PC-3 (cell line): ENCODE measurements around the gene KNCN. TPM values are rescaled to one million over a fixed set of nuclear protein-coding genes. Genes with fewer than 3 reads are reported as not detected.
A peak's percentile ranks its signal among the peaks of the same experiment; 100 is the strongest.

ENCODE experiments used
- ATAC-seq: fragments of 200-7000 bp; cut with Tn5 transposase; 2 replicates; pipeline ENCODE4 v1.9.1; 2020; ENCODE audit warnings: mild to moderate bottlenecking, moderate library complexity
- BruUV-seq: library from RNA; stranded (reverse); fragments of 400-500 nt; replicated peaks from 2 replicates; lab custom pipeline; 2021; lab: Mats Ljungman, UMichigan
- CTCF ChIA-PET: fragments of 300-600 bp; sonication (Branson Sonifier 250); formaldehyde crosslinking; loops from one replicate; lab custom pipeline; 2022; ENCODE audit warnings: antibody characterized with exemption; lab: Charles Lee
- POLR2A ChIA-PET: fragments of 300-600 bp; sonication (Branson Sonifier 250); formaldehyde crosslinking; loops from one replicate; lab custom pipeline; 2022; ENCODE audit warnings: antibody characterized with exemption; ENCODE audit not compliant: unreplicated experiment; lab: Charles Lee
- DNase-seq: peaks from one replicate; pipeline ENCODE4 v3.0.0-alpha.2; 2015
- H2AFZ ChIP-seq: fragments of 300-600 bp; sonication (generic); 2 replicates; pipeline ENCODE4 v1.6.0; 2016; ENCODE audit warnings: antibody characterized with exemption, low read length
- H3F3A ChIP-seq: fragments of 300-600 bp; sonication (generic); one replicate; pipeline ENCODE4 v1.6.0; 2017; ENCODE audit warnings: antibody characterized with exemption, low read length, control low read depth, mild to moderate bottlenecking; ENCODE audit not compliant: unreplicated experiment
- H3K27ac ChIP-seq: fragments of 300-600 bp; sonication (generic); 2 replicates; pipeline ENCODE4 v1.5.1; 2016; ENCODE audit warnings: mild to moderate bottlenecking, low read length
- H3K27me3 ChIP-seq: fragments of 300-600 bp; sonication (generic); 2 replicates; pipeline ENCODE4 v1.6.1; 2016; ENCODE audit warnings: low read length, mixed read lengths
- H3K36me3 ChIP-seq: fragments of 300-600 bp; sonication (generic); 2 replicates; pipeline ENCODE4 v1.6.1; 2016; ENCODE audit warnings: low read depth, mixed run types, low read length, mixed read lengths
- H3K4me1 ChIP-seq: fragments of 300-600 bp; sonication (generic); 2 replicates; pipeline ENCODE4 v1.5.1; 2016; ENCODE audit warnings: low read length; ENCODE audit not compliant: insufficient read depth
- H3K4me2 ChIP-seq: fragments of 300-600 bp; sonication (generic); 2 replicates; pipeline ENCODE4 v1.6.0; 2016; ENCODE audit warnings: low read length
- H3K4me3 ChIP-seq: fragments of 300-600 bp; sonication (generic); 2 replicates; pipeline ENCODE4 v1.5.1; 2016; ENCODE audit warnings: mild to moderate bottlenecking, low read length, mixed read lengths
- H3K79me2 ChIP-seq: fragments of 300-600 bp; sonication (generic); 2 replicates; pipeline ENCODE4 v1.6.1; 2017; ENCODE audit warnings: low read length, mixed read lengths
- H3K9ac ChIP-seq: fragments of 300-600 bp; sonication (generic); 2 replicates; pipeline ENCODE4 v1.6.0; 2016; ENCODE audit warnings: mild to moderate bottlenecking, low read length
- H3K9me2 ChIP-seq: fragments of 300-600 bp; sonication (generic); replicated peaks from 2 replicates; pipeline ENCODE4 v1.6.1; 2016; ENCODE audit warnings: mixed run types, low read length, mixed read lengths
- H3K9me3 ChIP-seq: fragments of 300-600 bp; sonication (generic); 2 replicates; pipeline ENCODE4 v1.6.1; 2016; ENCODE audit warnings: low read length, mixed read lengths
- H4K20me1 ChIP-seq: fragments of 300-600 bp; sonication (generic); 2 replicates; pipeline ENCODE4 v1.6.1; 2016; ENCODE audit warnings: low read length, mixed read lengths
- EZH2 ChIP-seq: fragments of 300-600 bp; sonication (generic); IDR thresholded peaks from one replicate; pipeline ENCODE4 v1.6.1; 2017; ENCODE audit warnings: antibody characterized with exemption, mild to moderate bottlenecking, low read length; ENCODE audit not compliant: unreplicated experiment
- EZH2phosphoT487 ChIP-seq: fragments of 300-600 bp; sonication (generic); IDR thresholded peaks from 2 replicates; pipeline ENCODE4 v1.6.1; 2018; ENCODE audit warnings: mild to moderate bottlenecking, antibody characterized with exemption, low read length, borderline replicate concordance
- intact Hi-C: fragments of 100-400 bp; cut with micrococcal nuclease; formaldehyde crosslinking; loops from 2 replicates; pipeline ENCODE4 v1.9.0; 2023
- total RNA-seq: library from RNA; depleted of rRNA; stranded (reverse); fragments of >200 nt; gene quantifications from 2 replicates; pipeline ENCODE4 v1.2.3, GENCODE V29; 2014
- TF ChIP-seq, protein P1 (sequence below): fragments of 300-600 bp; sonication (generic); conservative IDR thresholded peaks from 2 replicates; pipeline ENCODE4 v1.5.1; 2017; ENCODE audit warnings: antibody characterized with exemption, low read depth, mild to moderate bottlenecking, low read length

KNCN gene
- total RNA-seq, 1 experiment from 2014 or later, result not detected

DNA sequence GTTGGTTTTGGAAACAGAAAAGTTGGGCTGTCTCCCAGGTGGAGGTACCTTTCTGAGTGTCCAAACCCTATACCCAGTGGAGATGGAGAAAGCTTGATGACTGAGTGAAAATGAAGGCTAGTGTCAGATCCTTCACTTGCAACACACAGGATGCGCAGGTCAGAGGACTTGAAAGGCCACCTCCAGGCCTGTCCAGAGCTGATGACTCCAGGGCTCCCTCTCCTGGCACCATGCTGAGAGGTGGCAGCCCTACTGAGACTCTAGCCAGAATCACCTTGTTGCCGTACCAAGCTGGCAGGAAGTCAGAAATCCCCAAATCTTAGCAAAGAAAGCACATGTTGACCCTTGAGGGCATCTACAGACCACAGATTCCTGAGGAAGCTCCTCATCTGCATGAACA lies 16.4 kb downstream of the KNCN start:
- Histone ChIP-seq H3K36me3 (no peaks in the 10 kb centered on the region), H4K20me1 (no peaks in the 10 kb centered on the region), H2AFZ (0 out of 2 replicates have a peak overlapping the region, but pooled peaks have one; percentile 35), H3K79me2 (no peaks in the 10 kb centered on the region), H3F3A (no peaks in the 10 kb centered on the region), H3K27ac (no peak overlapping the region), H3K4me2 (no peak overlapping the region), H3K27me3 (no peaks in the 10 kb centered on the region), H3K4me1 (peaks cover 11% of the 10 kb centered on the region; the same call in 1 of the 2 replicates), H3K9ac (no peak overlapping the region), H3K9me3 (no peaks in the 10 kb centered on the region), H3K9me2 (no peaks in the 10 kb centered on the region), H3K4me3 (no peak overlapping the region)
- TF ChIP-seq EZH2phosphoT487, result no peak
- TF ChIP-seq, protein P1, sequence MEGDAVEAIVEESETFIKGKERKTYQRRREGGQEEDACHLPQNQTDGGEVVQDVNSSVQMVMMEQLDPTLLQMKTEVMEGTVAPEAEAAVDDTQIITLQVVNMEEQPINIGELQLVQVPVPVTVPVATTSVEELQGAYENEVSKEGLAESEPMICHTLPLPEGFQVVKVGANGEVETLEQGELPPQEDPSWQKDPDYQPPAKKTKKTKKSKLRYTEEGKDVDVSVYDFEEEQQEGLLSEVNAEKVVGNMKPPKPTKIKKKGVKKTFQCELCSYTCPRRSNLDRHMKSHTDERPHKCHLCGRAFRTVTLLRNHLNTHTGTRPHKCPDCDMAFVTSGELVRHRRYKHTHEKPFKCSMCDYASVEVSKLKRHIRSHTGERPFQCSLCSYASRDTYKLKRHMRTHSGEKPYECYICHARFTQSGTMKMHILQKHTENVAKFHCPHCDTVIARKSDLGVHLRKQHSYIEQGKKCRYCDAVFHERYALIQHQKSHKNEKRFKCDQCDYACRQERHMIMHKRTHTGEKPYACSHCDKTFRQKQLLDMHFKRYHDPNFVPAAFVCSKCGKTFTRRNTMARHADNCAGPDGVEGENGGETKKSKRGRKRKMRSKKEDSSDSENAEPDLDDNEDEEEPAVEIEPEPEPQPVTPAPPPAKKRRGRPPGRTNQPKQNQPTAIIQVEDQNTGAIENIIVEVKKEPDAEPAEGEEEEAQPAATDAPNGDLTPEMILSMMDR, result peak; percentile 74
- TF ChIP-seq EZH2, result no peak
- peak; percentile 59 for DNase-seq
- no TSS peak for BruUV-seq
- ATAC-seq, result peak; percentile 42
- intact Hi-C loops, result no loop called here
- POLR2A ChIA-PET, result no interaction called here
- CTCF ChIA-PET, result interaction anchor here (2.0 kb wide), 1 partner anchor 88 kb away, joined by 10 read pairs; no protein-coding TSS in a partner anchor

DNA sequence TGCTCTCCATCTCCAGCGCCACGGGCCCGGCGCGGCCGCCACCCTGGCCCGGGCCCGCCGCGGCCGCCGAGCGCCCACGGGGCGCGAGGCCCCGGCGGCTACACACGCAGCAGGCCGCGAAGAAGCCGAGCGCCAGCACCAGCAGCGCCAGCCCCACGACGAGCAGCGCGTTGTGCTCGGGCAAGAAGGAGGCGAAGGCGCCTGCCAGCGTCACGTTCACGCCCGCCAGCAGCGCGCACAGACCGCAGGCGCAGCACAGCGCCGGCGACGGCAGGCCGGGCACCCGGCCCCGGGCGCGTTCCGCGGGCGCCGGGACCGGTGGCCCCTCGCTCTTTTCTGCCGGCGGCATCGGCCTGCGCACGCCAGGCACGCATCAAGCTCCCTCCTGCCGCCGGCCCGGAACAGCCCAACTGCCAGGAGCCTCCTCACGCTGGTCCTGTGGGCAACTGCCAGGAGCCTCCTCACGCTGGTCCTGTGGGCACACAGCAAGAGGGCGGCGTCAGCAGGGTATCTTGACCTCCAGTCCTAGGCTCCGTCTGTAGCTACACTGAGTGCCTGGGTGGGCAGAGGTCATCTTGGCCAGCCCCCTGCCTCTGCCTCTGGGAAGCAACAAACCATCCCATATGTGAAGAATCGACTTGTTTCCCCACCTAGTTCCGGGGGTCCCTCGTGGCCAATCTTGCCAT lies 18.1 kb downstream of the KNCN start:
- Histone ChIP-seq H3F3A (no peaks in the 10 kb centered on the region), H3K4me1 (peaks cover 11% of the 10 kb centered on the region; the same call in 1 of the 2 replicates), H3K9me2 (no peaks in the 10 kb centered on the region), H3K27ac (no peak overlapping the region), H3K9me3 (no peaks in the 10 kb centered on the region), H3K9ac (no peak overlapping the region), H3K36me3 (no peaks in the 10 kb centered on the region), H4K20me1 (no peaks in the 10 kb centered on the region), H3K4me3 (peak overlapping the region; percentile 49), H2AFZ (peak overlapping the region; percentile 58; the same call in 1 of the 2 replicates), H3K27me3 (no peaks in the 10 kb centered on the region), H3K4me2 (peak overlapping the region; percentile 76), H3K79me2 (no peaks in the 10 kb centered on the region)
- ChIA-PET CTCF (interaction anchor here (0.7 kb wide), 1 partner anchor 96 kb away, joined by 8 read pairs; no protein-coding TSS in a partner anchor), POLR2A (no interaction called here)
- DNase-seq (no peak), ATAC-seq (peak; percentile 25; the same call in 1 of the 2 replicates)
- intact Hi-C loops, result no loop called here
- TF ChIP-seq, protein P1, result no peak
- TF ChIP-seq EZH2phosphoT487, result peak; percentile 80
- no TSS peak for BruUV-seq
